Cerebellar cortex (tissue), 1 donor: ENCODE data around the gene PIAS1.
A peak's percentile ranks its signal among the peaks of the same experiment; 100 is the strongest.
"Not testable (repeated sequence)": the region's sequence is repeated elsewhere in the genome, so short reads cannot be mapped to it uniquely, and the experiment has no call there.

Experiments used
- DNase-seq: peaks from one replicate; pipeline ENCODE4 v3.0.0-alpha.2; 2015; ENCODE audit warnings: low spot score

Gene PIAS1

DNA sequence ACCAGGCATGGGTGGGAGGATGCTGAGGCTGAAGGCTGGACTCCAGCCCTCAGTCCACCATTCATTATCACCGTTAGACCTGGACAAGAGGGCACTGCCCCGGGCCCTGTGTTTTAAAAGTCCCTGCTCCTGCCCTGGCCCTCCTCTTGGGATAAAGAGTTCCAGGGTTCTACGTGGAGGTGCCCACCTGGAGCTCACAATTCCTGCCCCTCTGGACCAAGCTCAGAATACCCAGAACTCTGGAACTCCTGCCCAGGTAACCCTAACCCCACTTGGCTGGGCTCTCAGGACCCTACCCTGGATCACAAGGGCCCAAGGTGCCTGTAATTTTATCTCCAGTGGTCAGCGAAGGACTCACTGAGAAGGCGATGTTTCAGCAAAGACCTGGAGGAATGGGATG is 149.8 kb downstream of the PIAS1 start:
- DNase-seq = no peak

DNA sequence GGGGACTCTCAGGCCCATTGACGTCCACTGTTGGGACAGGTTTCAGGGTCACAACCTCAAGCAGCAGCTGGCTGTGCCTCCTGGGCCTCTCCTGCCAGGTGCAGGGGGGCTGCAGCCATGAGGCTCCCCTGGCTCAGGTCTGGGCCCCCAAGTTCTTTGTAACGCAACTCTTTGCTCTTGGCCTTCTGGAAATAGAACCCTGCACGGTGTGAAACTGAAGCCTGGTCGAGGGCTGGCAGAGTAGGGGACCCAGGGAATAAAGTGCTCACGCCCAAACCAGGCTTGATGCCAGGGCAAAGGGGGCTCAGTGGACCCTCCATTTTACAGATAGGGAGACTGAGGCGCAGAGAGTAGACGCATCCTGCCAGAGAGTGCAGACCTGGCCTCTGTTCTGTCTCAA is 150.2 kb downstream of the PIAS1 start:
- no peak for DNase-seq

DNA sequence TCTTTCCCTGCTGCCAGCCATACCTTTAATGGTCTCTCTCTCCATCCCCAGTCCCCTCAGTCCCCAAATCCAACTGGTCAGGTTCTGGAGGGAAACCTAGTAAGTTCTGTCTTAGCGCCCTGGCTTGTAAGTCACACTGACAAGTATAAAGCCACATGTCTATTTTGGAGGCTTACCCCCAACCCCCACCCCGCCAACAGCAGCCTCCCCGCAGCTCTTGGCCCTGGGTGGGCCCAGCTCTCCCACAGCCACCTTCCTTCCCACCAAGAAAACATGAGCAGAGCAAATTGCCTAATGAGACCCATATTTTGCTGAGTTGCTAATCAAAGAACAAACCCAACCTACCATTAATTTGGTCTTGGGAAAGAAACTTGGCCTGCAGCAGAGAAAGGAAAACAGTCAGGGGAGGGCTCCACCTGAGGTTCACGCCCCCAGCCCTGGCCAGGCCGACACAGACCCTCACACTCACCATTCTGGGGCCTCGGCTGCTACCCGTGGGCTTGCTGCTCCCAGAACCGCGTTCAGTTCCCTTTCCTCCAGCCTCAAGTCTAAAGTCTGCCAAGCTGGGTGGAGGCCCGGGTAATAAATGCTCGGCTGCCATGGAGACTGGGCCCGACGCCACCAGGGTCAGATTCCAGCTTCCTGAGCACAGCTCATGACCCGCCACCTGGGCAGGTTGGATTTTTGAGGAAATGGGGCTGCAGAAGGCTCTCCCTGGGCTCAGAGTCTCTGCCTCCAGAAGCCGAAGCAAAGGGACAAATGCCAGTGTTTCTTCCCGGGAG is 150.9 kb downstream of the PIAS1 start, which contains the start of gene CALML4:
Gene CALML4 (minus strand): TSS at position 557 of the 782 bp plus-strand sequence. CDS start 85 bp downstream, at position 472.
- peak; percentile 88 for DNase-seq

DNA sequence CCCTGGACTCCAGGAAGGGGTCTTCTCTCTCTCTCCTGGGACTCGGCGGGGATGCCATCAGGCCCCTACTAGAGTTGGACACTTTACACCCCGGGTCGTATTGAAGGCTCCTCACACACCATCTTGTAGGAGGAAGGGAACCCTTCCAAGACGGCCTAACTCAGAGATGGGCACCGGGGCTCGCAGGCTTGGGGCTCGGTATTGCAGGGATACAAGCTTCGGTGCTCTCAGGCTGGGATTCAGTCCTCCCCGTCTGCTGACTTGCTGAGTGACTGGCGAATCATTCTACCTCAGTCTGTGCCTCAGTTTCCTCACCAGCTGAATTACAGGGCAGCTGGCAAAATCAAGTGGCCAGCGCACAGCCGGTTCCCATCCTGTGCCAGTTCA is 151.4 kb downstream of the PIAS1 start:
- no peak for DNase-seq

DNA sequence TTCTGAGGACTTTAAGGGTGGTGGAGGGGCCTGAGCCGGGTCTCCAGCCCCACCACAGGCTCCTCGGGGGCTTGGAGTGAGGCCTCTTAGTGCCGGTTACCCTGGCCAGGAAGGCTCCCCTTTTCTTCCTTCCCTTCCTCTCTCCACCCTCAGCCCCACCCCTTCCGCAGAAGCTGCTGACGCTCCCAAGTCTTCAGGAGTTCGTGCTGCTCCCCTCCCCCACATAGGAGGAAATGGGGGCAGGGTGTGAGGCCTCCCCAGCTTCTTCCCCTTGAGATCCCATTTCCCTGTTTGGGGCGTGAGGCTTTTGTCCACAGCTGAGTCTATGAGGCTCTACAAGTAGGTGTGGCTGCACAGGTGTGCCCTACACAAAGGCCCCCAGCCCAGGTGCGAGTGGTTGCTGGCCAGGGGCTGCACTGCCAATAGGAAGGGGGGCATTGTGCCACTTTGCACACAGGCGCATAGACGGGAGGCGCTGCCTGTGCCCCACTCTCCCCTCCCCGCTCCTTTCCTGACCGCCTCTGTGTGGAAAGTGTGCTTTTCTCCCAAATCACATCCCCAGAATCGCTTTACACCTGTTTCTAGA is 151.9 kb downstream of the PIAS1 start:
- DNase-seq = no peak

DNA sequence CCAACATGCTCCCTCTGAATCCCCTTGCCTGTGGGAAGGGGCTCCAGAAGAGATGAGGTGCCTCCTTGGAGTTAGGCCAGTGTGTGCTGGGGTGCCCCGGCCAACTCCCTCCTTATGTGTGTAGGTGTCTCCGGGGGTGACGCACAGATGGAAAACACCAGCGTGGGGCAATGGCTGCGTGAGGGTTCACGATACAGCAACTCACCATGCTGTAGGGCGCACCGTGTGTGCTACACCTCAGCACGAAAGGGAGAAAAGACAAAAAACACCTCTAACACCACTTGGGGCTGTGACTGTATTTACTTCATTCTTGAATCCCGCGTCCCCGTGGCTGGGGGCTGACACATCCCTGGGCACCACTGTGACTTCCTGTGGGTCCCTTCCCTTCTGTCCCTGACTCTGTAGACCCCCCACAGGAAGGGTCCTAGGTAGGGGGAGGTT is 152.6 kb downstream of the PIAS1 start:
- no peak for DNase-seq

DNA sequence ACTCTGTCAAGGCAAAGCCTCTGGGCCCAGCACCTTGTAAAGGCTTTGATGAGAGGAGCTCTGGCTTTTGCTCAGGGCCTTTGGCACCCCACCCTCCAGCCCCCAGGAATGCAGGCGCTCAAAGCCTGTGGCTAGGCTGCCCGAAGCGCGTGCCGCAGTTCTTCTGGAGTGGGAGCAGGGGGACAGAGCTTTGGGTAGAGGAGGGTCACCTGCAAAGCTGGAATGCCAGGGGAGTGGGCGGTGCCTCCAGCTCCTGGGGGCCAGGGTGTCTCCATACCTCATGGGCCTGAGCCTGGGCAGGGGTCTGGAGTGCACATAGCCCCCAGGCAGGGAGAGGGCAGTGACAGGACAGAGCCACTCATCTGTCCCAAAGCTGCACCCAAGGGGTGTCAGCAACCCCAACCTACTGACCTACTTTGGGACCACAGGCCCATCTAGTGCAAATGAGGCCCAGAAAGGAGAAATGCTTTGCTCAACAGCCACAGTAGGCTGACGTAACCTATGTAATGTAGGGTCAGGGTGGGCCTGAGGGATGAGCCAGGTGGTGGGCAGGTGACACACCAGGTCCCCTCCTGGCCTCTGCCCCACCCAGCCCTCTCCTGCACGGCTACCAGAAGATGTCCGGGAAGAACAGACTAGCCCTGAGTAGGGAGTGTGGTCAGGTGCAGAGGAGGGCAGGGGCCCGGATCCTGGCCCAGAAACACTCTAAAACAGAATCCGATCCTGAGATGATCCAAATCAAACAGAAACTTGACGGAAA is 153.2 kb downstream of the PIAS1 start:
- DNase-seq = no peak

DNA sequence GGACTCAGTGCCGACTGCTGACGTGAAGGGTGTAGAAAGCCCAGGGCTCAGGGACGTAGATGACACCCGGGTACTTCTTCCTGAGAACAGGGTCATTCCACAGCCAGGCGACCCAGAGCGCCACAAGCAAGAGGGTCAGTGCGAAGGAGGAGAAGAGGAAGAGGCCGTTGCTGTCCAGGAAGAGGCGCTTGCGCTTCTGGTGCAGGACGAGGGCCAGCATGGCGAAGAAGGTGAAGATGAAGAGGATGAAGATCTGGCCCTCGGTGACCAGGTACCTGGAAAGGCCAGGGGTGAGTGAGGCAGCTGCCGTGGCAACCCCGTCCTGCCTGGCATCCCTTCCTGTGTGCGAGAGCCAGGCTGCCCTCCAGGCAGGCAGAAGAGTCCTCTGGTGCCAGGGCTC is 154.0 kb downstream of the PIAS1 start:
- DNase-seq = no peak

DNA sequence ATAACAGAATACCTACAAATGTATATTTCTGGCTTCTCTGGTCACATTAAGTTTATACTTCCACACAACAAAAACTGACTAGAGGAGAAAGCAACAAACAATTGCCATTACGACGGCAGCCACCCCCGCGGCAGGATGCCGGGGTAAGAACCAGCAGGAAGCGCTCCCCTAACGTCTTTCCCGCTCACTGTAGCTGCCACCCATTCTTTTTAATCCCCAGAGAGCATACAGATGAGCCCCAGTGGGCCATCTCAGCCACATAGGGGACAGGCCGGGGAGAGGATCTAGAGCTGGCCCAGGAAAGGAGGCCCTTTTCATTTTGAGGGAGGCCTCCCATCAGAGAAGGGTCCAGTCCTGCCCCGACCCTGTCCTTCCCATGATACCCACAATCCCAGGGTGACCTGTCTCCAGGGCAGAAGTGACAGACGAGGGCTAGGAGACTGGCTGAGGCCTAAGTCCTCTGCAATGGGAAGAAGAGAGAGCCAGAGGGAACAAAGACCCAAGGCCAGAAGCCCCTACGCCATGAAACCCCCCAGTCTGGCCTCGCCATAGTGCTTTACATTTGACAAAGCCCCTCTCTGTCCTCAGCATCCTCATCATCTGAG is 154.6 kb downstream of the PIAS1 start:
- DNase-seq = no peak

DNA sequence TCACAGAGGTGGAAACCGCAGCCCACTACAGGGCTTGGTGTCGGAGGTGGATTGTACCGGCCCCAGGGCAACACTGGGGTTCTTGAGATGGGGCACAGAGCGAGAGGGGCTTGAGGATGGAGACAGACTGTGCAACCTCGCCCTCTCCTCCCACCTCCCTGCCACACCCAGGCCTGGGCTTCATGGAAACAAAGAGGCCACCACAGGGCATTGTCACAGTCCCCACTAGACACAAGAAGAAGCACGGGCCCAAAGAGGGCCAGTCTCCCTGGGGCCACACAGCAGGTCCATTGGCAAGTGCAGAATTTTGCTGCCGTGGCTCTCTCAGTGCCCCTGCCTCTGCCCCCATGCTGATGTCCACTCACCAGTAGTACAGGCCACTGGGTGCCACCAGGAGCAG is 155.2 kb downstream of the PIAS1 start:
- DNase-seq = no peak

DNA sequence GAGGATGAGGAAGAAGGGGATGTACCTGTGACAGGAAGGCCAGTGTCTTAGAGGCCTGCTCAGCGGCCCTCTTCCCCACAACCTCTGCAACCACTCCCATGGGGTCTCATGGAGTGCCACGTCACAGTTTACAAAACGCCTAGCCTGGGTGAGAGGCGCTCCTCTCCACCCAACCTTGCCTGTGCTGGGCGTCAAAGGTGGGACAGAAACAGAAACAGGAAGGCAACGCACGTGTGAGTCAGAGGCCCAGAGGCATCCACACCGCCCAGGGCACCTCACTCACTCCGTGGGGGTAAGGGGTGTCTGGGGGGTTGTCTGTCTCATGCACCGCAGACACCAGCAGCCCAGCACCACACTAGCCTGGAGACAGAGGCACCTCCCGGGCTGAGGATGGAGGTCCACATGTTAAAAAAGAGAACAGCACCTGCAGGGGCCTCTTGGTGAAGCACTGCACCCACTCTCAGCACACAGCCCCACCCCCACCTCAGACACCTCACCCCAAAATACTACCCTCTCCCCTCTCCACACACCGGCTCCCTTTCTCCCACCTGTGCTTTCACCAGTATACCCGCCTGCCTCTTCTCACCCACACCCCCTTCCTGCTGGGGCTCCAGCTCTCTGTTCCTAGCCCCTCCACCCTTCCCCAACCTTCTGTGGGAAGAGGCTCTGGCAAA is 155.8 kb downstream of the PIAS1 start:
- no peak for DNase-seq

DNA sequence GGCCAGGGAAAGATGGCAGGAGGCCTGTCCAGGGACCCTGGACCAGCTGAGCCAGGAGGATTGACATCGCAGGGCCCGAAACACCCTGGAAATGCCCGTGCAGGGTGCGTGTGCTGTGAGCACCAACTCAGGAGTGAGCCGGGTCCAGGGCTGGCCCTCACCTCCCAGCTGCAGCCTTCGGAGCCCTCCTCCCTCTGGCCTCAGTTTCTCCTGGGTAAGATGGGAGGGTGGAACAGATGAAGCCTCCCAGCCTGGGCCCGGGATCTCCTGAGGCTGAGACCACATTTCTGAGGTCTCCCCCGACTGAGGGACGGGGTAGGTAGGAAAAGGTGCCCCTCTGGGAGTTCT is 156.3 kb downstream of the PIAS1 start:
- DNase-seq = no peak

DNA sequence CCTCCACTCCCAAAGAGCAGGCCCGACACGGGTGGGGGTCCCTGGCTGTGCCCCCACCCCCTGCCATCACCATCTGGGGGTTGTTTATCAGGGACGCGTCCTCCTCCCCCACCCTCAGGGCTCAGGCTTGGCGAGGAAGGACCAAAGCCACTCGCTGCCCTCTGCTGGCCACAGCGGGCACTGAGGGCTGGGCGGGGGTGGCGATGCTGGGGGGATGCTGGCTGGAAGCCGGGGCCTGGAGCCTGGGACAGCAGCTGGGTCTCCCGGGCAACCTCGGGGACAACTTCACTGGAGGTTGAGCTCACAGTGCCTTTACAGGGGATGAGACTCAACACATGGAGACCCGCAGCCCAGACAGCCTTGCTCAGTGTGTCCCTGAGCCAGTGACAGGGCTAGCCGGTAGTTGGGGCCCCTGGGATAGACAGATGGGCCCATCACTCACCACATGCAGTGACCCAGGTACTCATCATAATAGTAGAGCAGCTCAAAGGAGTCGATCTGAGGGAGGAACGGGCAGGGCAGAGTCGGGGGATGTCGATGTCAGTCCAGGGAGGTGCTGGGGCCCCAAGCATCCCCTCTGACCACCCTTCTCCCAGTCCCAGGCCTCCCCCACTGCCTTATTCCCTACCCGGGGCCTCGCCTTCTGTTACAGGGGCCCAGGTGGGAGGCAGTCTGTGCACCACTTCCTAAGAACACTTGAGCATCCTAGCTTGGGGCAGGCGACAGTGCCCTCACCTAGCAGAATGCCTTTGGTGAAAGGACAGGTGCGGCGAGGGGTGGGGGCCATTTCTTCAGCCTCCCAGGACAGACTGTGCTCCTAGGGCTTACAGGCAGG is 156.9 kb downstream of the PIAS1 start:
- DNase-seq = peak; percentile 78

DNA sequence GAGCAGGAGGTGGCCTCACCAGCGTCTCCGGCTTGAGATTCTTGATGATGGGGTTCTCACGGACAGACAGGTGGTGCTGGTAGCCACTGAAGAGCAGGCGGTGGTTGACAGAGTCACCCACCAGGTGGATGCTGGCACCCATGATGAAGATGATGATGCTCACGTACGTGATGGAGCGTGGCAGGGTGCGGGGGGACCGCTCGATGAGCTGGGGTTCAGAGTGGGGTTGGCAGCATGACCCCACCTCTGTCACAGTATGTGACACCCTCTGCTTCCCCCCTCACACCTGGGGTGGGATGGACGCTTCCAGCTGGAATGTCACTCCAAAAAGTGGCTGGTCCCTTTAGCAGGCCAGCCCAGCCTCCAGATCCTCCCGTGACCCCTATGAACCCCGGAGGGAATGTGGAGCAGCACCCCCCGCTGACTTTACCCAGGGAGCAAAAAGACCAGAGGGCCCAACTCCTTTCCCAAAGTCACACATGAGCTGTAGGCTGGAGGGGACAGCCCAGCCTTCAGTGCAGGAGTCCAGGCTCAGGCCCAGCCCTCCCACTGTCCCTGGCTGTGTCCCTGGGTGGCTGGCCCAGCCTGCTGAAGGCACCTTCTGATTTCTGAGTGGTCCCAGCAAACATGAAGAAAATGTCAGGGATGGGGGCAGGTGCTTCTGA is 157.7 kb downstream of the PIAS1 start:
- no peak for DNase-seq

DNA sequence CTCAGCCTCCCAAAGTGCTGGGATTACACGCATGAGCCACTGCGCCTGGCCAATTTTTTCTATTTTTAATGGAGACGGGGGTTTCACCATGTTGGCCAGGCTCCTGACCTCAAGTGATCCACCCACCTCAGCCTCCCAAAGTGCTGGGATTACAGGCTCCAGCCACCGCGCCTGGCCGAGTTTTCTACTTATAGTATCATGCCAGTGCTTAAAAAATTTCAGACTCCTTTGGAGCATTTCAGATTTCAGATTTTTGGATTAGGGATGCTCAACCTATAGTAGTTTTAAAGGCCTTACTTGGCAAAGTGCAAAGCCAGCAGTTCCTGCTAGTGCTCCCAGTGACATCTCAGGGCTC is 159.4 kb downstream of the PIAS1 start:
- not testable (repeated sequence) for DNase-seq

DNA sequence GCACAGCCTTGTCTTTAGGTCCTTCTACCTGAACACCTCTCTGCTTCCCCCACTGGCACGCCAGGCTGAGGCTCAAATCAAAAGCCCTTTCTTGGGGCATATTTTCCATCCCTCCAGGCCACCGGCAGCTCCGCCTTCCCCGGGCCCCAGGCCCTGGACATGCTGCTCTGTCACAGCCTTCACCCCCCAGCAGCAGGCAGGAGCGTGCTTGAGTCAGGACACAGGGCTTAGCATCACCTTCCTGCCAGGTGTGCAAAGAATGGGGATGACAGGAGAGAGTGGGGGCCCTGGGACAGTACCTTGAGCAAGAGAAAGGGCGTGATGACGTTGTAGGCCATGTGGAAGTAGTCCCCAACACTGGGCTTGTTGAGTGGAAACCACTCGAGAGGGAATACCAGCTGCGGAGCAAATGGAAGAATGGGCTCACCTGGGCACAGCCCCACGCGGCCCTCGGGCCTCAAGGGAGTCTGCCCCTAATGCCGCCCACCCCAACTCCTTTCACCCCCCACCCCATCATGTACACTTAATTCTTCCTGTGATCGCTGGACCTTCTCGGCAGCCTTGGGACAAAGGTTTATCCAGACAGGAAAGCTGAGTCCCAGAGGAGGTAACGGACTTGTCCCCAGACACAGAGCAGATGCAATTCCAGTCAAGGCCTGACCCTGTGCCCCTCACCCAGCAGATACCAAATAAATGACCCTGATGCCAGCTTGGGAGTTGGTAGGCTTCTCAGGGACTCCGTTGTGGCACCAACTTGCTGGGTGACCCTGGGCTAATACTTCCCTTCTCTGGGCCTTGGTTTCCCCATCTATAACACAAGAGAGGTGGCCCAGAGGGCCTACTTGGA is 160.1 kb downstream of the PIAS1 start:
- DNase-seq = no peak

DNA sequence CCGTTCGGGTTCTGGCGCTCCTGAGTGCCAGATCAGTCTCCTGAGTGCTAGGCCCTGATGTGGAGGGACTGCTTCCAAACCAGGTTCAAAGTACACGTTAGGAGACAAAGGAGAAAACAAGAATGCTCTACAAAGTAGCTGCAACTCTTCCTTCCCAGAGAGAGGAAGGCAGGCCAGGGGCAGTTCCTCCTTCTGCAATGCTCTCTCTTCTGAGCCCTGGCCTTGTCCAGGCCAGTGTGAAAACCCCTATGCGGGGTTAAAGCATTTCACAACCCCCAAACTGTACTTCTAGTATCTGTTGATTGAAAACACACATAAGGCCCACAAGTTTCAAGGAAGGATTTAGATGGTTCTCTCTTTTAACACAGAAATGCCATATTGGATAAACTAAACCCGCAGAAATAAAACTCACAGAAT is 160.7 kb downstream of the PIAS1 start:
- DNase-seq = no peak

DNA sequence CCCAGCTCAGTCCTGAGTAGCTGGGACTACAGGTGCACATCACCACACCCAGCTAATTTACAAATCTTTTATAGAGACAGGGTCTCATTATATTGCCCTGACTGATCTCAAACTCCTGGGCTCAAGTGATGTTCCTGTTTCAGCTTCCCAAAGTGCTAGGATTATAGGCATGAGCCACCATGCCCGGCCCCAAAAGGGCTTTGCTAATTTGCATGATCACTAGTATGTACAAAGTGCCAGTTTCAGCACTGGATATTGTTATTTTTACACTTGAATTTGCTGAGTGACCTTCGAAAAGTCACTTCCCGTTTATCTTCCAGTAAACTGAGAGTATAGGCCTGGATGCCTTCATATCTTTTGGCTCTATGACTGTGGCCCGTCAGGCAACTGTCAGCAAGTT is 163.2 kb downstream of the PIAS1 start:
- no peak for DNase-seq

DNA sequence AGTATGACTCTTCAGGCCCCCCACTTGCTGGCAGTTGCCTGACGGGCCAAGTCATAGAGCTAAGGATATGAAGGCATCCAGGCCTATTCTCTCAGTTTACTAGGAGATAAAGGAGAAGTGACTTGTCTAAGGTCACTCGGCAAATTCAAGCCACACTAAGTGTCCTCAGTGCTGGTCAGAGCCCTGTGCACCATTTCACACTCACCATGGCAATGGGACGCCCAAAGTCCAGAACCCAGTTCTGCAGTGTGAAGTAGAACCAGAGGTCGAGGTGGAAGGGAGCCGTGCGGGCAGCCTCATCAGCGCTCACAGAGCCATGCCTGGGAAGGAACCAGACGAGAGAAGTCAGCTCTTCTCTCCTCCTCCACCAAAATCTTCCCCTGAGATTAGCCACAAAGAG is 164.2 kb downstream of the PIAS1 start:
- DNase-seq = no peak
